Left lobe of liver (tissue), 2 donors: Measurements from ENCODE around the gene ZNF709. TPM values are rescaled to one million over a fixed set of nuclear protein-coding genes. Genes with fewer than 3 reads are reported as not detected.
A peak's percentile ranks its signal among the peaks of the same experiment; 100 is the strongest.
"Not testable (repeated sequence)": the region's sequence is repeated elsewhere in the genome, so short reads cannot be mapped to it uniquely, and the experiment has no call there.

Experiments used
- ATAC-seq: fragments of 200-7000 bp; cut with Tn5 transposase; one replicate; pipeline ENCODE4 v1.9.1; 2020; ENCODE audit warnings: mild to moderate bottlenecking, moderate library complexity
- DNase-seq: peaks from one replicate; pipeline ENCODE4 v3.0.0-alpha.2; 2020; ENCODE audit warnings: low spot score
- total RNA-seq: library from RNA; stranded (reverse); gene quantifications from one replicate; pipeline ENCODE4 v1.2.1, GENCODE V29; 2021
- donor health status: DM: no; HTN: no; CAD: no; lungs with moderate emphysema.
- donor health status: DM: no; HTN: yes; CAD: no.

ZNF709 gene
- total RNA-seq = 0.65 TPM

DNA sequence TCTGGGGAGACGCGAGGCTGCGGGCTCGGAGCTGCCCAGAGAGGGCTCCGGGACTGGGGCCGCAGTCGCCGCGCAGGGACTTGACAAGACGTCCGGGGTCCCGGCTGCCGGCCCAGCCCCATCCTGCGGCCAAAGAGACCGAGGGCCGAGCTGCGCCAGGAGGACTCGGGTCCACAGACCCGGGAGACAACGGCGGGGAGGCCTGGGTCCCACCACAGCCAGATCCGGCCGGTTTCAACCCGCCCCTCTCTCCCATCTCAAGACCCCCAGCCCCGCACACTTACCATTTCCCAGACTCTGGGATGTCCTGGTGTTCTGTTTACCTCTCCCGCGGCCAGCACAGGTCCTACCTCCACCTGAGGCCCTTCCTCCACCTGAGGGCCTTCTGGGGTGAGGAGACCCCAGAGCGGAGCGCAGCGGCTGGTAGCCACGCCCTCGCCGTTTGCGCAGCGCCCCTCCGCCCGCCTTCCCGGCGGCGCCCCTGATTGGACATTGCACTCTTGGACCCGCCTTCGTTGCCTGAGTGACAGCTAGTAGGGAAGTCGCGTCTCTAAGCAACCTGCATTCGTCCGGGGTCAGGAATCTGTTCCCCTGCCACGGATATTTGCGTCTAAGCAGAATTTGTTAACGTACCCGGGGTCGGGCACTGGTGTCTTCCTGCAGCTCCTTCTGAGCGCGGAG lies at the start of gene ZNF709:
TSS of gene ZNF709 (minus strand) at position 446 of the 681 bp plus-strand sequence. CDS start at position 287, 159 bp downstream.
- peak; percentile 100 for ATAC-seq

DNA sequence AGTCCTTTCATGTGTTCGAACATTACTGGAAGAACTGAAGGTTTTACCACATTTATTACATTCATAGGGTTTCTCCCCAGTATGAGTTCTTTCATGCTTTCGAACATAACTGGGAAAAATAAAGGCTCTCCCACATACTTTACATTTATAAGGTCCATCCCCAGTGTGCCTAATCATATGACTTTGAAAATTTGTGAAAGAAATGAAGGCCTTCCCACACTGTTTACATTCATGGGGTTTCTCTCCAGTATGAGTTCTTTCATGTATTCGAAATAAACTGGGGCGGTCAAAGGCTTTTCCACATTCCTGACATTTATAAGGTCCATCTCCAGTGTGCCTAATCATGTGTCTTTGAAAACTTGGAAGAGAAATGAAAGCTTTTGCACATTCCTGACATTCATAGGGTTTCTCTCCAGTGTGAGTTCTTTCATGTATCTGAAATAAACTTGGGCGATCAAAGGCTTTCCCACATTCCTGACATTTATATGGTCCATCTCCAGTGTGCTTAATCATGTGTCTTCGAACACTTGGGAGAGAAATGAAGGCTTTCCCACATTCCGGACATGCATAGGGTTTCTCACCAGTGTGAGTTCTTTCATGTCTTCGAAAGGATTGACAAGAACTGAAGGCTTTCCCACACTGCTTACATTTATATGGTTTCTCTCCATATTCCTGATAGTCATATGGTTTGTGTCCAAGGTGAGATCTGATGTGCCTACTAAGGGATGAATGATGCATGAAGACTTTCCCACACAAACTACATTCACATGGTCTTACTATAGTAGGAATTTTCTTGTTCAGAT lies 42.6 kb upstream of the ZNF709 start:
- DNase-seq (no peak), ATAC-seq (no peak)

More for the DNA sequence above, at the start of gene ZNF709:
- peak; percentile 94 for DNase-seq

DNA sequence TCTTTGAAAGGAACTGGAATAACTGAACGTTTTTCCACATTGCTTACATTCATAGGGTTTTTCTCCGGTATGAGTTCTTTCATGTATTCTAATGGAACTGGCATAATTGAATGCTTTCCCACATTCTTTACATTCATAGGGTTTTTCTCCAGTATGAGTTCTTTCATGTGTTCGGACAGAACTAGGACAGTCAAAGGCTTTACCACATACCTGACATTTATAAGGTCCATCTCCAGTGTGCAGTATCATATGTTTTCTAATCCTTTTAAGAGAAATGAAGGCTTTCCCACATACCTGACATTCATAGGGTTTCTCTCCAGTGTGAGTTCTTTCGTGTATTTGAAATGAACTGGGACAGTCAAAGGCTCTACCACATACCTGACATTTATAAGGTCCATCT lies 41.9 kb upstream of the ZNF709 start:
- no peak for ATAC-seq
- DNase-seq = no peak

DNA sequence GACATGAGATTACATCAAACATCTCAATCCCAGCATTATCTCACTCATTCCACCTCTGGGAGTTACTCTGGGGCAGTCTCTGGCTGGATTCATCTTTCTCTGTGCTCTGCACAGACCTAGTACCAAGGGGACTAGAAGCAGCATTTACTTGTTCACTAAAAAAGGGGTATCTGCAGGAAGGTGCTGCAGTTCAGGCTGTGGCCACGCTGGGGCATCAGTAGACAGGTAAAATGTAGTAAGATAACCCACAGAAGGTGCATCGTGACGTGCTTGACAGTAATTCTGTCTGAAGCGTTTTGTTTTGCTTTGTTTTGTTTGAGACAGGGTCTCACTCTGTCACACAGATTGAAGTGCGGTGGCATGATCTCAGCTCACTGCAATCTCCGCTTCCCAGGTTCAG lies 37.4 kb upstream of the ZNF709 start:
- no peak for ATAC-seq
- no peak for DNase-seq

DNA sequence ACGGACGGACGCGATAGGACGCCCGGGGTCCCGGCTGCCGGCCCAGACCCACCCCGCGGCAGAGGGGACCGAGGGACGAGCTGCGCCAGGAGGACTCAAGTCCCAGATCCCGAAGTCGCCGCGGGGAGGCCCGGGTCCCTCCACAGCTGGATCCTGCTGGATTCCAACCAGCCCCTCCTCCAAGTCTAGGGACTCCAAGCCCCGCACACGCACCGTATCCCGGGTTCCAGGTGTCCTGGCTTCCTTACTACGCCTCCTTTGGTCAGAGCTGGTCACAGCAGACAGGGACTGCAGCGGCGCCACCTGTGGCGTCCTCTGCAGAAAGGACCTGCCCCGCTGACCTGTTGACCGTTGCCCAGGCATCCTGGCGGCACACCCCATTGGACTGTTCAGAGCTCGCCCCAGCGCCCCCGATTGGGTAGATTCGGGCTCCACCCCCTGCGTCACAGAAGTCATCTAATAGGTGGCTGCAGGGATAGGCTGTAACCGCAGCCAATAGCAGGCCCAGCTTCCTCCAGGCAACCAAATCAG lies 29.0 kb upstream of the ZNF709 start:
- no peak for ATAC-seq
- no peak for DNase-seq

DNA sequence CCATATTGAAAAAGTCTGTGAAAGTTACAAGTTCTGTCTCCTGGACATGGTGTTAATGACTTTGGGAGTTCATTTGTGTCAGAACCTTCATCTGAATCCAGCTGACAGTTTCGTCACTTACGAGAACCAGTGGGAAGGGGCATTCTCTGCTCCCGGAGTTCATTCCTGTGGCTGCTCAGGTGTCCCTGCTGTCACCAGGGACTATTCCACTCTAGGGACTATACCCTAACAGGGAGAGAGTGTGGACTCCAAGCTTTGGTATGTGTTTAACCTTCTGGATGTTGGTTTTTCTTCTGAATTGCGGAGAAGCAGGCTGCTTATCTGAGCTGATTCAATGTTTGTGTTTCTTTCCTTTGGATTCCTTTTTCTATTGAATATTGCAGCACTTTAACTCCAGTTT lies 12.4 kb upstream of the ZNF709 start:
- DNase-seq (no peak), ATAC-seq (no peak)

DNA sequence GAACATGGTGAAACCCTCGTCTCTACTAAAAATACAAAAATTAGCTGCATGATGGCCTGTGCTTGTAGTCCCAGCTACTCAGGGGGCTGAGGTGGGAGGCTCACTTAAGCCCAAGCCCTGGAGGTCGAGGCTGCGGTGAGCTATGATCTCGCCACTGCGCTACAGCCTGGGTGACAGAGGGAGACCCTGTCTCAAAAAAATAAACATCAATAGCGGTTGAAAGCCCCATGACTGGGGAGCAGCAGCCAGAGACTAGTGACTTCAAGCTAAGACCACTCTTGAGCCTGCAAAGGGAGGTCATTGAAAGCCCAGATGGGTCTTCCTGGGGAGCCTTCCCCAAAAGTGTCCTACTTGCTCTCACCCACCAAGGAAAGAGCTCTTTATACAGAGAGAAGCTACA lies 11.9 kb upstream of the ZNF709 start:
- ATAC-seq = no peak

DNA sequence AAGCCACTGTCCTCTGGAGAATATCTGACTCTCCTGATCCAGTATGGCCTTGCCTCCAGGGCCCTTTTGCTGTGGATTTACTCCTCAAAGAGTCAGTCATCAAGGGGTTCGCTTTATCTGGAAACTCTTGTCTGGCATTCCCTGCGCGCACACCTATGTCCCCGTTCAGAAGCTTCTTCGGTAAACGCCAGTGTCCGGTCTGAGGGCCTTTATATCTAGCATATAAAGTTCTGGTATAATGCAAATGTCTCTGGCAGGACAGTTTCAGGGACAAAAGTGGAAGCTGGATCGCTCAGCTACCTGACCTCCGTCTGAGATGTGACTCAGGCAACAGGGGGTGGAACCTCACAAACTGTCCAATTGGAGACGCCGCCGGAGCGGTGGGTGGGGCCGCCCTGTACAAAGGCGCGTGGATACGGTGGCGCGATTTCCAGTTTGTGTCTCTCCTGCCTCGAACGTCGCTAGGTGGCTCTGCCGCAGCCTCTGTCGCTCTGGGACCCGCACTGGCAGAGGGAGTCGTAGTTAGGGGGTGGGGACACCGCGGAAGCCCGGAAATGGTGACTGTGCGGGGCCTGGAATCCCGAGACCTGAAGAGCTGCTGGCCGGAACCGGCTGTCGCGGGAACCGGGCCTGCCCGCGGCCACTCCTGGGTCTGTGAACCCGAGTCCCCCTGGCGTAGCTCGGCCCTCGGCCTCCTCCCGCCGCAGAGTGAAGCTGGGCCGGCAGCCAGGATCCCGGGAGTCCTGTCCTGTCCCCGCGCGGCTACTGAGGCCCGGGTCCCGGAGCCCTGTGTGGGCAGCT lies 10.6 kb upstream of the ZNF709 start:
- peak; percentile 96 for DNase-seq
- ATAC-seq = peak; percentile 99

More for the DNA sequence above, 11.9 kb upstream of the ZNF709 start:
- no peak for DNase-seq

DNA sequence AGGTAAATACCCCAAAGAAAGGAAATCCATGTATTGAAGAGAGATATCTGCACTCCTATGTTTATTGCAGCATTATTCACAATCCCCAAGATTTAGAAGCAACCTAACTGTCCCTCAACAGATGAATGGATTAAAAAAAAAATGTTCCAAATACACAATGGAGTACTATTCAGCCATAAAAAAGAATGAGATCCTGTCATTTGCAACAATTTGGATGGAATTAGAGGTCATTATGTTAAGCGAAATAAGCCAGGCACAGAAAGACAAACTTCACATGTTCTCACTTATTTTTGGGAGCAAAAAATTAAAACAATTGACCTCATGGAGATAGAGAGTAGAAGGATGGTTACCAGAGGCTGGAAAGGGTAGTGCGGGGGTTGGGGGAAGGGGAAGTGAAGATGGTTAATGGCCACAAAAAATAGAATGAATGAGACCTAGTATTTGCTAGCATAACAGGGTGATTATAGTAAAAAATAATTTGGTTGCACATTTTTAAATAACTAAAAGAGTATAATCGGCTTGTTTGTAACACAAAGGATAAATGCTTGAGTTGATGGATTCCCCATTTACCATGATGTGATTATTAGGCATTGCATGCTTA lies 9.7 kb upstream of the ZNF709 start:
- DNase-seq = no peak
- no peak for ATAC-seq

DNA sequence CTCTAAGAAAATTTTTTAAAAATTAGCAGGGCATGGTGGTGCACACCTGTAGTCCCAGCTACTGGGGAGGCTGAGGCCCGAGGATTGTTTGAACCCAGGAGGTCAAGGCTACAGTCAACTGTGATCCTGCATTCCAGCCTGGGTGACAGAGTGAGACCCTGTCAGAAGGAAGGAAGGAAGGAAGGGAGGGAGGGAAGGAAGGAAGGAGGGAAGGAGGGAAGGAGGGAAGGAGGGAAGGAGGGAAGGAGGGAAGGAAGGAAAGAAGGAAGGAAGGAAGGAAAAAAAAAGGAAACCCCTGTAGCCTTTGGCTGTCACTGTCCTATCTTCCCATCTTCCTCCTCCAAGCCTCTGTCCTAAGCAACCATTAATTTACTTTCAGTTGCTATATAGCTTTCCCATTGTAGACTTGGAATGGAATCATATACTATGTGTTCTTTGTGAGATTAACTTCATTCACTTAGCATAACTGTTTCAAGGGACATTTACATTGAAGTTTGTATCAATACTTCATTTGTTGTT lies 1.7 kb upstream of the ZNF709 start:
- DNase-seq, ATAC-seq: not testable (repeated sequence)

DNA sequence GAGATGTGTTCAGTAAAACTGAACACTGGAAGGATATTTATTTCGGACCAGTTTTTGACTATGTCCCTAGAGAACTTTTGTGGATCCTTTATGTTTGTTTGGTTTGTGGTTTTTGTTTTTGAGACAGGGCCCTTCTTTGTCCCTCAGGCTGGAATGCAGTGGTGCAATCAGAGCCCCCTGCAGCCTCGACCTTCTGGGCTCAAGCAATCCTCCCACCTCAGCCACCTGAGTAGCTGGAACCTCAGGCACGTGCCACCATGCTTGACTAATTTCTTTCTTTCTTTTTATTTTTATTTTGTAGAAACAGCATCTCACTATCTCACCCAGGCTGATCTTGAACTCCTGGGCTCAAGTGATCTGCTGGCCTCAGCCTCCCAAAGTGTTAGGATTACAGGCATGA lies 955 bp upstream of the ZNF709 start:
- ATAC-seq (no peak), DNase-seq (no peak)

DNA sequence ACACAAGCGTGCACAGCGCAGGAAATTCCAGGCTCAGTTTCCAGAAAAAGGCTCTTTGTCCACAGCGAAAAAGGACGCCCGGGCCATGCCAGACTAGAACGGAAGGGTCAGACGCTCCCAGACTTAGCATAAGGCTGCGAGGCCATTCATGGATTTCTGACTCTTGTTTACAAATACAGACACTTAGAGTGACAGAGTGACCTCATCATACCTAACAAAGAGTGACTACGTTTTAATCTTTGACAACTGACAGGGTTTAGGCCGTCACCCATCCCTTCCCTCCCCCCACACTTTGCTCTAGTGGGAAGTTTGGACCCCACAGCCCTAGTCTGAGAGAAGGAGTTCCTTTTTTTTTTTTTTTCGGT lies 418 bp upstream of the ZNF709 start:
- no peak for DNase-seq
- peak; percentile 59 for ATAC-seq

DNA sequence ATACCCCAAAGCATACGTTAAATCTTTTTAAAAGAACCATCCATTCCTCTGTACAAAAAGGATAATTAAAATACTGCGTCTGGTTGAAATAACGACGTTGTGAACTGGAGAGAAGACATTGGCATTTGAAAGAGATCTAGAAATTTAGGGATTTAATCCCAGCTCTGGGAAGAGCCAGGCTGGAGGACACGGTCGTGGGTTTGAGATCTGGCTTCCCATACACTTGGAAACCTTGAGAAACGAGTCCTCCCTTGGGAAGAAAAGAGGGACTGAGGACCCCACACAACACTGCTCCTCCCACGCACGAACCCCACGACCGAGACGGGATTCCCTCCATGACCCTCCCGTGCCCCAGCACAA lies 625 bp downstream of the ZNF709 start:
- DNase-seq = no peak
- no peak for ATAC-seq

DNA sequence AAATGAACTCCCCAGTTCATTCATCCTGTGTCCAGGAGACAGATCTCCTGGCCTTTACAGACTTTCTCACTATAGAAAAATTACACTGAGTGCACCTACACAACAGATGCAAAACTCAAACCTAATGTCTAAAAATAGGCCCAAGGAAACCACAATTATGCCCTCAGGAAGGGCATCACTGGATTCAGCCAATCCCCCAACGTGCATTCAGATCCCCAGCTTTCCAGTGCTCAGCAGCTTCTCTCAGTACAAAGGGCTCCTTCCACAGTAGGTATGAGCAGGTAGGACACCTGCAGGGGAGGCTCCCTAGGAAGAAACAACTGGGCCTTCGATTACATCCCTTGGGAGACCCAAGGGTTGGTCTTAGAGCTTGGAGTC lies 2.1 kb downstream of the ZNF709 start:
- ATAC-seq (no peak), DNase-seq (no peak)

DNA sequence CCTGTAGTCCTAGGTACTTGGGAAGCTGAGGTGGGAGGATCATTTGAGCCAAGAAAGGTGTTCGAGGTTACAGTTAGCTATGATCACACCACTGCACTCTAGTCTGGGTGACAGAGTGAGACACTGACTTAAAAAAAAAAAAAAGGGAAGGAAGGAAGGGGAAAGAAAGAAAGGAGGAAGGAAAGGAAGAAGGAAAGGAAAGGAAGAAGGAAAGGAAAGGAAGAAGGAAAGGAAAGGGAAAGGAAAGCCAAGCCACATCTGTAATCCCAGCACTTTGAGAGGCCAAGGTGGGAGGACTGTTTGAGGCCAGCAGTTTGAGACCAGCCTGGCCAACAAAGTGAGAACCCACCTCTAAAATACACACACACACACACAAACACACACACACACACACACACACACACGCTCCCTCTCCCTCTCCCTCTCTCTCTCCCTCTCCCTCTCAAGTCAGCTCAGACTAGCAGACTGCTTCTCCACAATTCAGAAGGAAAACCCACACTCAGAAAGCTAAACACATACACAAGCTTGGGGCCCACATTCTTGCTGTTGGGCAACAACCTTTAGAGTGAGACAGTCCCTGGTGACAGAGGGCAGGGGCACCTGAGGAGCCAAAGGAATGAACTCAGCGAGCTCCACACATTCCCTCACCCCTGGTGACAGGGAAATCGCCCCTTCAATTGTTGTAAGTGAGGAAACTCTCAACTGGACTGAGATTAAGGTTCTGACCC lies 2.7 kb downstream of the ZNF709 start:
- ATAC-seq (no peak), DNase-seq (no peak)

DNA sequence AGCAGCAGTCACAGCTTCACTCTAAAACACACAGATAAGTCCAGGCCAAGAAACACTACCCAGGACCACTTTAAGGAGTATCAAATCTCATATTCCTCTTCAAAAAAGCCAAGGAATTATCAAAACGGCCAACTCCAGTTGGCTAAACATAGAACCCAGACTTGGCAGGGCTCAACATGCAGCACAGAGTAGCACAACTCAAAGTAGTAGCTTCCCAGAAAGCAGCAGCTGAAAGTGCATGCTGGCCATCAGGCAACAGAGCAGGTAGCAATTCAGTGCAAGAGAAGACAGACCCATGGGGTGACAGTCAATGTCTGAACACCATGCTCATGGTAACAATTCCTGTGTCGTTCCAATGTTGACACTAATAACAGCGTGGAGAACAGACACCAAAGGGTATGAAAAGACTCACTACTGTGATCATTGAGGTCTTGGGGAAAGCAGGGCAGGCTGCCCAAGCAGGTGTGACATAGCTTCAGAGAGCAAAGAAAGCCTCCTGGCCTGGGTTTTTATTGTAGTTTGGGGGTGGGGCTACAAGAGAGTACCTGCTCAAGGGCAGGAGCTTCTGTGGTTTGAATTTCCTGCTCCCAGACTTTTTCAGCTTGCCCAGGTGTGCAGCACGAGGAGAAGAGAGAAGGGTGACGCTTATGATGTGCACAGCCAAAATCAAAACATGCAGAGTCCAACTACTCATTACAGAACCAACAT lies 6.2 kb downstream of the ZNF709 start:
- ATAC-seq = no peak
- no peak for DNase-seq

DNA sequence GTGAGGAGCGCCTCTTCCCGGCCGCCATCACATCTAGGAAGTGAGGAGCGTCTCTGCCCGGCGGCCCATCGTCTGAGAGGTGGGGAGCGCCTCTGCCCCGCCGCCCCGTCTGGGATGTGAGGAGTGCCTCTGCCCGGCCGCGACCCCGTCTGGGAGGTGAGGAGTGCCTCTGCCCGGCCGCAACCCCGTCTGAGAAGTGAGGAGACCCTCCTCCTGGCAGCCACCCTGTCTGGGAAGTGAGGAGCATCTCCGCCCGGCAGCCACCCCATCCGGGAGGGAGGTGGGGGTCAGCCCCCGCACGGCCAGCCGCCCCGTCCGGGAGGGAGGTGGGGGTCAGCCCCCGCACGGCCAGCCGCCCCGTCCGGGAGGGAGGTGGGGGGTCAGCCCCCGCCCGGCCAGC lies 17.0 kb downstream of the ZNF709 start:
- ATAC-seq, DNase-seq: not testable (repeated sequence)

DNA sequence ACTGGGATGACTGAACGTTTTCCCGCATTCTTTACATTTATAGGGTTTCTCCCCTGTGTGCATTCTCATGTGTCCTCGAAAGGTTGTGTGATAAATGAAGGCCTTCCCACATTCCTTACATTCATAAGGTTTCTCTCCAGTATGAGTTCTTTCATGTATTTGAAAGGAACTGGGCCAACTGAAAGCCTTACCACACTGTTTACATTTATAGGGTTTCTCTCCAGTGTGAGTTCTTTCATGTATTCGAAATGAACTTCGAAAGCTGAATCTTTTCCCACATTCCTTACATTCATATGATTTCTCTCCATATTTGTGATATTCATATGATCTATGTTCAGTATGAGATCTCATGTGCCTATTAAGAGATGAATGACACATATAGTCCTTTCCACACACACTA lies 19.4 kb downstream of the ZNF709 start:
- ATAC-seq = no peak
- no peak for DNase-seq

DNA sequence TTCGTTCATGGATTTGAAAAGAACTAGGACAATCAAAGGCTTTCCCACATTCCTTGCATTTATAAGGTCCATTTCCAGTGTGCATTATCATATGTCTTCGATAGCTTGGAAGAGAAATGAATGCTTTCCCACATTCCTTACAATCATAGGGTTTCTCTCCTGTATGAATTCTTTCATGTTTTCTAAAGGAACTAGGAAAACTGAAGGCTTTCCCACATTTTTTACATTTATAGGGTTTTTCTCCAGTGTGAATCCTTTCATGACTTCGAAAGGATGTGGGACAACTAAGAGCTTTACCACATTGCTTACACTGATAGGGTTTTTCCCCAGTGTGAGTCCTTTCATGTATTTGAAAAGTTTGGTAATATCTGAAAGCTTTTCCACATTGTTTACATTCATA lies 19.8 kb downstream of the ZNF709 start:
- no peak for DNase-seq
- ATAC-seq = no peak

DNA sequence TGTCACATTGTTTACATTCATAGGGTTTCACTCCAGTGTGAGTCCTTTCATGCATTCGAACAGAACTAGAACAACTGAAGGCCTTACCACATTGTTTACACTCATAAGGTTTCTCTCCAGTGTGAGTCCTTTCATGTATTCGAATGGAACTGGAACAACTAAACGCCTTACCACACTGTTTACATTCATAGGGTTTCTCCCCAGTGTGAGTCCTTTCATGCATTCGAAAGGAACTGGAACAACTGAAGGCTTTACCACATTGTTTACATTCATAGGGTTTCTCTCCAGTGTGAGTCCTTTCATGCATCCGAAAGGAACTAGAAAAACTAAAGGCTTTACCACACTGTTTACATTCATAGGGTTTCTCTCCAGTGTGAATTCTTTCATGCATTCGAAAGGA lies 20.5 kb downstream of the ZNF709 start:
- DNase-seq, ATAC-seq: not testable (repeated sequence)
